HEK293 (cell line): Measurements from ENCODE around the gene BLVRA.

Source experiments
- CTCF ChIA-PET: fragments of 350-600 bp; formaldehyde crosslinking; extraction: SDS; loops from one replicate; lab custom pipeline; 2021; ENCODE audit warnings: antibody characterized with exemption; lab: Yijun Ruan, JAX
- POLR2A ChIA-PET: fragments of 300-600 bp; formaldehyde crosslinking; extraction: SDS; loops from one replicate; lab custom pipeline; 2020; ENCODE audit warnings: antibody characterized with exemption, inconsistent platforms; lab: Yijun Ruan, JAX
- H3K27ac ChIP-seq: fragments of 200-500 bp; sonication (Bioruptor generic); 2 replicates; pipeline ENCODE4 v1.5.1; 2014; ENCODE audit warnings: low read depth, low read length, control low read depth, inconsistent platforms; ENCODE audit errors: extremely low read depth
- H3K36me3 ChIP-seq, 2 experiments: fragments of 200-500 bp in 1 of 2; sonication (Bioruptor generic) in 1 of 2; 1 replicate in 1 of 2; 2 replicates in 1 of 2; pipeline ENCODE4 v1.5.1; 2014 to 2017; ENCODE audit warnings: inconsistent platforms in 2 of 2, low read length in 2 of 2; ENCODE audit not compliant: control insufficient read depth in 2 of 2, insufficient read depth in 1 of 2
- H3K4me1 ChIP-seq: fragments of 200-500 bp; sonication (Bioruptor generic); 2 replicates; pipeline ENCODE4 v1.5.1; 2014; ENCODE audit warnings: mild to moderate bottlenecking, low read length, inconsistent platforms; ENCODE audit not compliant: control insufficient read depth, insufficient read depth
- H3K4me3 ChIP-seq: 2 replicates; pipeline ENCODE4 v1.5.1; 2011; ENCODE audit warnings: low read depth, mild to moderate bottlenecking, control low read depth, low read length, moderate library complexity
- H3K9me3 ChIP-seq: fragments of 200-500 bp; sonication (Bioruptor generic); 2 replicates; pipeline ENCODE4 v1.5.1; 2014; ENCODE audit warnings: low read depth, low read length, inconsistent platforms; ENCODE audit not compliant: control insufficient read depth, insufficient read depth
- BCL11B ChIP-seq: fragments of 450-650 bp; formaldehyde crosslinking; IDR thresholded peaks from 2 replicates; pipeline ENCODE4 v1.5.1; 2016; ENCODE audit warnings: low read depth, missing biosample characterization, missing genetic modification characterization
- KLF8 ChIP-seq: fragments of 450-650 bp; formaldehyde crosslinking; IDR thresholded peaks from 2 replicates; pipeline ENCODE4 v1.5.1; 2016; ENCODE audit warnings: missing biosample characterization, missing genetic modification characterization
- MYNN ChIP-seq: fragments of 450-650 bp; formaldehyde crosslinking; IDR thresholded peaks from 2 replicates; pipeline ENCODE4 v1.5.1; 2016; ENCODE audit warnings: missing biosample characterization, missing genetic modification characterization, borderline replicate concordance
- SP2 ChIP-seq: fragments of 450-650 bp; formaldehyde crosslinking; IDR thresholded peaks from 2 replicates; pipeline ENCODE4 v1.5.1; 2016; ENCODE audit warnings: missing biosample characterization, missing genetic modification characterization
- TCF7L2 ChIP-seq: IDR thresholded peaks from 2 replicates; pipeline ENCODE4 v1.6.1; 2011; ENCODE audit warnings: low read depth, mild to moderate bottlenecking, inconsistent platforms, low read length, moderate library complexity, borderline replicate concordance
- ZBTB17 ChIP-seq: fragments of 450-650 bp; formaldehyde crosslinking; IDR thresholded peaks from 2 replicates; pipeline ENCODE4 v1.5.1; 2016; ENCODE audit warnings: missing biosample characterization, missing genetic modification characterization
- ZBTB21 ChIP-seq: fragments of 450-650 bp; formaldehyde crosslinking; IDR thresholded peaks from 2 replicates; pipeline ENCODE4 v1.5.1; 2017; ENCODE audit warnings: missing biosample characterization, missing genetic modification characterization
- ZBTB7A ChIP-seq: fragments of 450-650 bp; formaldehyde crosslinking; IDR thresholded peaks from 2 replicates; pipeline ENCODE4 v1.5.1; 2016; ENCODE audit warnings: low read depth, missing biosample characterization, missing genetic modification characterization
- ZFHX2 ChIP-seq: fragments of 450-650 bp; formaldehyde crosslinking; conservative IDR thresholded peaks from 2 replicates; pipeline ENCODE4 v1.5.1; 2016; ENCODE audit warnings: missing biosample characterization, missing genetic modification characterization
- ZNF146 ChIP-seq: fragments of 450-650 bp; formaldehyde crosslinking; IDR thresholded peaks from 2 replicates; pipeline ENCODE4 v1.5.1; 2016; ENCODE audit warnings: missing biosample characterization, missing genetic modification characterization
- ZNF529 ChIP-seq: fragments of 450-650 bp; formaldehyde crosslinking; IDR thresholded peaks from 2 replicates; pipeline ENCODE4 v1.5.1; 2017; ENCODE audit warnings: missing genetic modification characterization, missing biosample characterization; ENCODE audit not compliant: insufficient replicate concordance
- ZNF548 ChIP-seq: fragments of 450-650 bp; formaldehyde crosslinking; IDR thresholded peaks from 2 replicates; pipeline ENCODE4 v1.5.1; 2016; ENCODE audit warnings: missing biosample characterization, missing genetic modification characterization
- ZNF629 ChIP-seq: fragments of 450-650 bp; formaldehyde crosslinking; IDR thresholded peaks from 2 replicates; pipeline ENCODE4 v1.5.1; 2017; ENCODE audit warnings: missing biosample characterization, missing genetic modification characterization
- ZNF747 ChIP-seq: fragments of 450-650 bp; formaldehyde crosslinking; IDR thresholded peaks from 2 replicates; pipeline ENCODE4 v1.5.1; 2016; ENCODE audit warnings: missing biosample characterization, missing genetic modification characterization
- ZNF768 ChIP-seq: fragments of 450-650 bp; formaldehyde crosslinking; IDR thresholded peaks from 2 replicates; pipeline ENCODE4 v1.5.1; 2018; ENCODE audit warnings: missing biosample characterization, mild to moderate bottlenecking, missing genetic modification characterization
- ZNF785 ChIP-seq: fragments of 450-650 bp; formaldehyde crosslinking; IDR thresholded peaks from 2 replicates; pipeline ENCODE4 v1.5.1; 2016; ENCODE audit warnings: missing biosample characterization, missing genetic modification characterization
- ZNF837 ChIP-seq: fragments of 450-650 bp; formaldehyde crosslinking; IDR thresholded peaks from 2 replicates; pipeline ENCODE4 v1.5.1; 2016; ENCODE audit warnings: missing biosample characterization, missing genetic modification characterization
- TF ChIP-seq, protein P1 (sequence below): fragments of 450-650 bp; formaldehyde crosslinking; IDR thresholded peaks from 2 replicates; pipeline ENCODE4 v1.5.1; 2016; ENCODE audit warnings: missing biosample characterization, missing genetic modification characterization
- TF ChIP-seq, protein P2 (sequence below): fragments of 450-650 bp; formaldehyde crosslinking; IDR thresholded peaks from 2 replicates; pipeline ENCODE4 v1.5.1; 2016; ENCODE audit warnings: missing biosample characterization, missing genetic modification characterization
- TF ChIP-seq, protein P3 (sequence below): fragments of 450-650 bp; formaldehyde crosslinking; IDR thresholded peaks from 2 replicates; pipeline ENCODE4 v1.5.0; 2017; ENCODE audit warnings: missing biosample characterization, missing genetic modification characterization, borderline replicate concordance
- TF ChIP-seq, protein P4 (sequence below): fragments of 450-650 bp; formaldehyde crosslinking; IDR thresholded peaks from 2 replicates; pipeline ENCODE4 v1.5.1; 2016; ENCODE audit warnings: missing biosample characterization, missing genetic modification characterization
- TF ChIP-seq, protein P5 (sequence below): fragments of 450-650 bp; IDR thresholded peaks from 2 replicates; pipeline ENCODE4 v1.5.1; 2018; ENCODE audit warnings: missing biosample characterization, mild to moderate bottlenecking, missing genetic modification characterization
- TF ChIP-seq, protein P6 (sequence below): fragments of 450-650 bp; formaldehyde crosslinking; IDR thresholded peaks from 2 replicates; pipeline ENCODE4 v1.5.1; 2016; ENCODE audit warnings: missing biosample characterization, missing genetic modification characterization
- TF ChIP-seq, protein P7 (sequence below): fragments of 450-650 bp; formaldehyde crosslinking; IDR thresholded peaks from 2 replicates; pipeline ENCODE4 v1.5.1; 2017; ENCODE audit warnings: missing biosample characterization, mild to moderate bottlenecking, missing genetic modification characterization, moderate library complexity

Gene BLVRA

DNA sequence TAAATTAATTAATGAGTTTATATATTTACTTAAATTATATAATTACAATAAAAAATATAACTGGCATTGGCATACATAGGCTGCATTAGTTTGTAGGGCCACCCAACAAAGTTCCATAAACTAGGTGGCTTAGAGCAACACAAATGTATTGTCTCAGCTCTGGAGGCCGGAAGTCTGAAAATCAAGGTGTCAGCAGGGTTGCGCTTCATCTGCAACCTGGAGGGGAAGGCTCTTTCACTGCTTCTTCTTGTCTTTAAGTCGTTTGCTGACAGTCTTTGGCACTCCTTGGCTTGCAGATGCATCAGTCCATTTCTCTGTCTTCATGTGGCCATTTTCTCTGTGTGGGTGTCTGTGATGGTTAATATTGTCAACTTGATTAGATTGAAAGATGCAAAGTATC lies 6.1 kb upstream of the BLVRA start:
- TF ChIP-seq ZNF747 (tag by site-specific recombination) (no peak), TCF7L2 (no peak), ZNF629 (tag by site-specific recombination) (no peak), BCL11B (no peak), ZNF768 (no peak), KLF8 (tag by site-specific recombination) (no peak), ZNF785 (no peak)
- TF ChIP-seq, protein P1, sequence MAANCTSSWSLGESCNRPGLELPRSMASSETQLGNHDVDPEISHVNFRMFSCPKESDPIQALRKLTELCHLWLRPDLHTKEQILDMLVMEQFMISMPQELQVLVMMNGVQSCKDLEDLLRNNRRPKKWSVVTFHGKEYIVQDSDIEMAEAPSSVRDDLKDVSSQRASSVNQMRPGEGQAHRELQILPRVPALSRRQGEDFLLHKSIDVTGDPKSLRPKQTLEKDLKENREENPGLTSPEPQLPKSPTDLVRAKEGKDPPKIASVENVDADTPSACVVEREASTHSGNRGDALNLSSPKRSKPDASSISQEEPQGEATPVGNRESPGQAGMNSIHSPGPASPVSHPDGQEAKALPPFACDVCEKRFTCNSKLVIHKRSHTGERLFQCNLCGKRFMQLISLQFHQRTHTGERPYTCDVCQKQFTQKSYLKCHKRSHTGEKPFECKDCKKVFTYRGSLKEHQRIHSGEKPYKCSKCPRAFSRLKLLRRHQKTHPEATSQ (tag by site-specific recombination) = no peak
- TF ChIP-seq, protein P2, sequence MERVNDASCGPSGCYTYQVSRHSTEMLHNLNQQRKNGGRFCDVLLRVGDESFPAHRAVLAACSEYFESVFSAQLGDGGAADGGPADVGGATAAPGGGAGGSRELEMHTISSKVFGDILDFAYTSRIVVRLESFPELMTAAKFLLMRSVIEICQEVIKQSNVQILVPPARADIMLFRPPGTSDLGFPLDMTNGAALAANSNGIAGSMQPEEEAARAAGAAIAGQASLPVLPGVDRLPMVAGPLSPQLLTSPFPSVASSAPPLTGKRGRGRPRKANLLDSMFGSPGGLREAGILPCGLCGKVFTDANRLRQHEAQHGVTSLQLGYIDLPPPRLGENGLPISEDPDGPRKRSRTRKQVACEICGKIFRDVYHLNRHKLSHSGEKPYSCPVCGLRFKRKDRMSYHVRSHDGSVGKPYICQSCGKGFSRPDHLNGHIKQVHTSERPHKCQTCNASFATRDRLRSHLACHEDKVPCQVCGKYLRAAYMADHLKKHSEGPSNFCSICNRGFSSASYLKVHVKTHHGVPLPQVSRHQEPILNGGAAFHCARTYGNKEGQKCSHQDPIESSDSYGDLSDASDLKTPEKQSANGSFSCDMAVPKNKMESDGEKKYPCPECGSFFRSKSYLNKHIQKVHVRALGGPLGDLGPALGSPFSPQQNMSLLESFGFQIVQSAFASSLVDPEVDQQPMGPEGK (tag by site-specific recombination) = no peak
- TF ChIP-seq, protein P3, sequence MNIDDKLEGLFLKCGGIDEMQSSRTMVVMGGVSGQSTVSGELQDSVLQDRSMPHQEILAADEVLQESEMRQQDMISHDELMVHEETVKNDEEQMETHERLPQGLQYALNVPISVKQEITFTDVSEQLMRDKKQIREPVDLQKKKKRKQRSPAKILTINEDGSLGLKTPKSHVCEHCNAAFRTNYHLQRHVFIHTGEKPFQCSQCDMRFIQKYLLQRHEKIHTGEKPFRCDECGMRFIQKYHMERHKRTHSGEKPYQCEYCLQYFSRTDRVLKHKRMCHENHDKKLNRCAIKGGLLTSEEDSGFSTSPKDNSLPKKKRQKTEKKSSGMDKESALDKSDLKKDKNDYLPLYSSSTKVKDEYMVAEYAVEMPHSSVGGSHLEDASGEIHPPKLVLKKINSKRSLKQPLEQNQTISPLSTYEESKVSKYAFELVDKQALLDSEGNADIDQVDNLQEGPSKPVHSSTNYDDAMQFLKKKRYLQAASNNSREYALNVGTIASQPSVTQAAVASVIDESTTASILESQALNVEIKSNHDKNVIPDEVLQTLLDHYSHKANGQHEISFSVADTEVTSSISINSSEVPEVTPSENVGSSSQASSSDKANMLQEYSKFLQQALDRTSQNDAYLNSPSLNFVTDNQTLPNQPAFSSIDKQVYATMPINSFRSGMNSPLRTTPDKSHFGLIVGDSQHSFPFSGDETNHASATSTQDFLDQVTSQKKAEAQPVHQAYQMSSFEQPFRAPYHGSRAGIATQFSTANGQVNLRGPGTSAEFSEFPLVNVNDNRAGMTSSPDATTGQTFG = no peak
- H3K4me3 ChIP-seq = no peak overlapping the region
- POLR2A ChIA-PET = no interaction called here
- H3K4me1 ChIP-seq = peaks cover 4% of the 10 kb centered on the region; the same call in 1 of the 2 replicates
- H3K36me3 ChIP-seq = no peaks in the 10 kb centered on the region
- CTCF ChIA-PET = no interaction called here
- H3K27ac ChIP-seq = no peak overlapping the region
- no peaks in the 10 kb centered on the region for H3K9me3 ChIP-seq

DNA sequence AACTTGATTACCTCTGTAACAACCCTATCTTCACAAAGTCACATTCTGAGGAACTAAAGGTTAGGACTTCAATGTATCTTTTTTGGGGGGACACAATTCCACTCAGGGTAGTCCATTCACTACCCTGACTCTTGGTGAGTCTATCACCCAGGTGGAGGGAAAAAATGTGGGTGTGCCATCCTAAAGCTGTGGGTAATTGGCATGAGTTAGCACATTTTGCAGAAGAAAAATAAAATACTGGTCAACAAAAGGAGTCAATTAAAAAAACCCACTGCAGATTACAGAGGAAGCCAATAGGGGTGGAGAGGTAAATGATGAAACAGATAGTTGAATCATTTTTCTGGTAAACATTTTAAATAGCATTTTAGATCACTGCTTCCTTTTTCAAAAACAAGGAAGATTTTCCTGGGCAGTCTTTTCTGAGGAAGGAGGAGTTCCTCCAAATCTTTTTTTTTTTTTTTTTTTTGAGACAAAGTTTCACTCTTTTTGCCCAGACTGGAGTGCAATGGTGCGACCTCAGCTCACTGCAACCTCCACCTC lies 5.1 kb upstream of the BLVRA start:
- Histone ChIP-seq H3K36me3 (no peaks in the 10 kb centered on the region), H3K4me1 (peaks cover 4% of the 10 kb centered on the region; the same call in 1 of the 2 replicates), H3K9me3 (no peaks in the 10 kb centered on the region), H3K27ac (no peak overlapping the region), H3K4me3 (no peak overlapping the region)
- ChIA-PET POLR2A (no interaction called here), CTCF (interaction anchor here (0.7 kb wide), 1 partner anchor 62 kb away, joined by 3 read pairs; no protein-coding TSS in a partner anchor)
- TF ChIP-seq ZFHX2 (tag by site-specific recombination) = no peak
- TF ChIP-seq ZBTB17 (tag by site-specific recombination) = no peak
- no peak for TF ChIP-seq ZBTB7A (tag by site-specific recombination)
- no peak for TF ChIP-seq ZNF529 (tag by site-specific recombination)
- TF ChIP-seq, protein P4, sequence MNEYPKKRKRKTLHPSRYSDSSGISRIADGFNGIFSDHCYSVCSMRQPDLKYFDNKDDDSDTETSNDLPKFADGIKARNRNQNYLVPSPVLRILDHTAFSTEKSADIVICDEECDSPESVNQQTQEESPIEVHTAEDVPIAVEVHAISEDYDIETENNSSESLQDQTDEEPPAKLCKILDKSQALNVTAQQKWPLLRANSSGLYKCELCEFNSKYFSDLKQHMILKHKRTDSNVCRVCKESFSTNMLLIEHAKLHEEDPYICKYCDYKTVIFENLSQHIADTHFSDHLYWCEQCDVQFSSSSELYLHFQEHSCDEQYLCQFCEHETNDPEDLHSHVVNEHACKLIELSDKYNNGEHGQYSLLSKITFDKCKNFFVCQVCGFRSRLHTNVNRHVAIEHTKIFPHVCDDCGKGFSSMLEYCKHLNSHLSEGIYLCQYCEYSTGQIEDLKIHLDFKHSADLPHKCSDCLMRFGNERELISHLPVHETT (tag by site-specific recombination) = no peak
- no peak for TF ChIP-seq ZBTB21 (tag by site-specific recombination)
- TF ChIP-seq, protein P5, sequence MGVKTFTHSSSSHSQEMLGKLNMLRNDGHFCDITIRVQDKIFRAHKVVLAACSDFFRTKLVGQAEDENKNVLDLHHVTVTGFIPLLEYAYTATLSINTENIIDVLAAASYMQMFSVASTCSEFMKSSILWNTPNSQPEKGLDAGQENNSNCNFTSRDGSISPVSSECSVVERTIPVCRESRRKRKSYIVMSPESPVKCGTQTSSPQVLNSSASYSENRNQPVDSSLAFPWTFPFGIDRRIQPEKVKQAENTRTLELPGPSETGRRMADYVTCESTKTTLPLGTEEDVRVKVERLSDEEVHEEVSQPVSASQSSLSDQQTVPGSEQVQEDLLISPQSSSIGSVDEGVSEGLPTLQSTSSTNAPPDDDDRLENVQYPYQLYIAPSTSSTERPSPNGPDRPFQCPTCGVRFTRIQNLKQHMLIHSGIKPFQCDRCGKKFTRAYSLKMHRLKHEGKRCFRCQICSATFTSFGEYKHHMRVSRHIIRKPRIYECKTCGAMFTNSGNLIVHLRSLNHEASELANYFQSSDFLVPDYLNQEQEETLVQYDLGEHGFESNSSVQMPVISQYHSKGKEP (tag by site-specific recombination) = no peak
- TF ChIP-seq, protein P6, sequence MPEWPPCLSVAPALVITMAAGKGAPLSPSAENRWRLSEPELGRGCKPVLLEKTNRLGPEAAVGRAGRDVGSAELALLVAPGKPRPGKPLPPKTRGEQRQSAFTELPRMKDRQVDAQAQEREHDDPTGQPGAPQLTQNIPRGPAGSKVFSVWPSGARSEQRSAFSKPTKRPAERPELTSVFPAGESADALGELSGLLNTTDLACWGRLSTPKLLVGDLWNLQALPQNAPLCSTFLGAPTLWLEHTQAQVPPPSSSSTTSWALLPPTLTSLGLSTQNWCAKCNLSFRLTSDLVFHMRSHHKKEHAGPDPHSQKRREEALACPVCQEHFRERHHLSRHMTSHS (tag by site-specific recombination) = no peak
- no peak for TF ChIP-seq ZNF146 (tag by site-specific recombination)
- TF ChIP-seq ZNF548 = no peak
- TF ChIP-seq MYNN = no peak
- no peak for TF ChIP-seq ZNF837 (tag by site-specific recombination)
- no peak for TF ChIP-seq SP2
- TF ChIP-seq, protein P7, sequence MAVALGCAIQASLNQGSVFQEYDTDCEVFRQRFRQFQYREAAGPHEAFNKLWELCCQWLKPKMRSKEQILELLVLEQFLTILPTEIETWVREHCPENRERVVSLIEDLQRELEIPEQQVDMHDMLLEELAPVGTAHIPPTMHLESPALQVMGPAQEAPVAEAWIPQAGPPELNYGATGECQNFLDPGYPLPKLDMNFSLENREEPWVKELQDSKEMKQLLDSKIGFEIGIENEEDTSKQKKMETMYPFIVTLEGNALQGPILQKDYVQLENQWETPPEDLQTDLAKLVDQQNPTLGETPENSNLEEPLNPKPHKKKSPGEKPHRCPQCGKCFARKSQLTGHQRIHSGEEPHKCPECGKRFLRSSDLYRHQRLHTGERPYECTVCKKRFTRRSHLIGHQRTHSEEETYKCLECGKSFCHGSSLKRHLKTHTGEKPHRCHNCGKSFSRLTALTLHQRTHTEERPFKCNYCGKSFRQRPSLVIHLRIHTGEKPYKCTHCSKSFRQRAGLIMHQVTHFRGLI = no peak
